Panc1 (cell line): Measurements from ENCODE around the gene MYRIP. TPM values are rescaled to one million over a fixed set of nuclear protein-coding genes. Genes with fewer than 3 reads are reported as not detected.

Experiments
- ATAC-seq: fragments of 200-7000 bp; cut with Tn5 transposase; 2 replicates; pipeline ENCODE4 v1.9.1; 2020; ENCODE audit warnings: mild to moderate bottlenecking, moderate library complexity
- BruUV-seq: library from RNA; stranded (reverse); fragments of 400-500 nt; replicated peaks from 2 replicates; lab custom pipeline; 2021; lab: Mats Ljungman, UMichigan
- CTCF ChIA-PET: fragments of 300-600 bp; sonication (Branson Sonifier 250); formaldehyde crosslinking; loops from one replicate; lab custom pipeline; 2022; ENCODE audit warnings: antibody characterized with exemption; lab: Charles Lee
- POLR2A ChIA-PET: fragments of 300-600 bp; sonication (Branson Sonifier 250); formaldehyde crosslinking; loops from one replicate; lab custom pipeline; 2022; ENCODE audit warnings: antibody characterized with exemption; lab: Charles Lee
- DNase-seq: peaks from one replicate; pipeline ENCODE4 v3.0.0-alpha.2; 2010; ENCODE audit warnings: low read depth, low spot score
- H3K27ac ChIP-seq: 2 replicates; pipeline ENCODE4 v1.5.1; 2011; ENCODE audit warnings: mild to moderate bottlenecking, low read length, inconsistent platforms
- H3K27me3 ChIP-seq: fragments of 200-500 bp; sonication (Bioruptor generic); 2 replicates; pipeline ENCODE4 v1.6.0; 2014; ENCODE audit warnings: low read length, inconsistent platforms; ENCODE audit not compliant: control insufficient read depth, insufficient read depth
- H3K36me3 ChIP-seq: fragments of 200-500 bp; sonication (Bioruptor generic); 2 replicates; pipeline ENCODE4 v1.5.1; 2014; ENCODE audit warnings: inconsistent platforms, mild to moderate bottlenecking, low read length, moderate library complexity; ENCODE audit not compliant: control insufficient read depth, insufficient read depth
- H3K4me1 ChIP-seq: 2 replicates; pipeline ENCODE4 v1.5.1; 2011; ENCODE audit warnings: inconsistent platforms, mild to moderate bottlenecking, low read length, moderate library complexity; ENCODE audit not compliant: control insufficient read depth, insufficient read depth
- H3K4me3 ChIP-seq, 2 experiments: 2 replicates each; pipeline ENCODE4 v1.5.1; 2011 to 2012; ENCODE audit warnings: low read depth in 2 of 2, low read length in 2 of 2, mild to moderate bottlenecking in 2 of 2, inconsistent platforms in 1 of 2, moderate library complexity in 1 of 2
- H3K9me3 ChIP-seq: fragments of 200-500 bp; sonication (Bioruptor generic); 2 replicates; pipeline ENCODE4 v1.5.1; 2014; ENCODE audit warnings: low read depth, mild to moderate bottlenecking, inconsistent platforms, low read length, moderate library complexity; ENCODE audit not compliant: control insufficient read depth, insufficient read depth
- POLR2AphosphoS5 ChIP-seq: IDR thresholded peaks from 2 replicates; pipeline ENCODE4 v1.6.1; 2012; ENCODE audit warnings: mild to moderate bottlenecking, low read depth, low read length, moderate library complexity
- REST ChIP-seq, 2 experiments: IDR thresholded peaks; 2 replicates each; pipeline ENCODE4 v1.6.1; 2011 to 2012; ENCODE audit warnings: low read depth in 2 of 2, control low read depth in 1 of 2, low read length in 1 of 2, mild to moderate bottlenecking in 1 of 2, moderate library complexity in 1 of 2; ENCODE audit not compliant: insufficient read depth in 1 of 2
- SIN3A ChIP-seq: IDR thresholded peaks from 2 replicates; pipeline ENCODE4 v1.6.1; 2012; ENCODE audit warnings: low read depth, mild to moderate bottlenecking, low read length, moderate library complexity, borderline replicate concordance; ENCODE audit not compliant: insufficient read depth
- TCF7L2 ChIP-seq: IDR thresholded peaks from 2 replicates; pipeline ENCODE4 v1.6.1; 2011; ENCODE audit warnings: mild to moderate bottlenecking, low read depth, low read length, inconsistent platforms
- in situ Hi-C: cut with HindIII; loops from 2 replicates; pipeline ENCODE4 v1.10.0; 2016; ENCODE audit warnings: low sequenced_read_pairs, low pct_unique_long_range_greater_than_20kb
- intact Hi-C: fragments of 100-400 bp; cut with micrococcal nuclease; formaldehyde crosslinking; loops from one replicate; pipeline ENCODE4 v1.10.0; 2022; ENCODE audit not compliant: unreplicated experiment
- total RNA-seq: library from RNA; stranded (reverse); gene quantifications from one replicate; pipeline ENCODE4 v1.2.1, GENCODE V29; 2021; ENCODE audit not compliant: unreplicated experiment
- TF ChIP-seq, protein P1 (sequence below): fragments of 450-650 bp; IDR thresholded peaks from 2 replicates; pipeline ENCODE4 v1.5.1; 2017; ENCODE audit warnings: mild to moderate bottlenecking

The MYRIP gene
- total RNA-seq, 1 experiment from 2014 or later = 0.59 TPM

DNA sequence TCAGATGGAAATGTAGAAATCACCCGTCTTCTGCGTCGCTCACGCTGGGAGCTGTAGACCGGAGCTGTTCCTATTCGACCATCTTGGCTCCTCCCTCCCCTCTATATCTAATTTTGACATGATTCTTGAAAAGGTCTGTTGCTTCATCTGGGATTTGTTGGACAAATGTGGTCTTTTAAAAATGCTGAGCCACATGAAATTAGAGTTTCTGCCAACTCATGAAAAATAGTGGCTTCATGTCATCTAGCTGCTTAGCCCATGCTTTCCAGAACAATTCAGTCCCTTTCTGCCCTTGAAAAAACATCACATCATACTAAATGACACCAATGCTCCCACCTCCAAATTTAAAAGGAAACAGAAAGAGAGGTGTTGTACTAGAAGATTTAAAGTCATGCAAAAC, 351.5 kb downstream of the MYRIP start:
- ATAC-seq (no peak), DNase-seq (no peak)
- ChIA-PET POLR2A (no interaction called here), CTCF (no interaction called here)
- Histone ChIP-seq H3K9me3 (no peaks in the 10 kb centered on the region), H3K27ac (no peak overlapping the region), H3K4me3 (no peak overlapping the region), H3K4me1 (no peaks in the 10 kb centered on the region), H3K27me3 (no peaks in the 10 kb centered on the region), H3K36me3 (no peaks in the 10 kb centered on the region)
- in situ Hi-C loops = no loop called here
- BruUV-seq = no TSS peak
- no peak for TF ChIP-seq SIN3A
- no peak for TF ChIP-seq TCF7L2
- no peak for TF ChIP-seq POLR2AphosphoS5
- TF ChIP-seq, protein P1, sequence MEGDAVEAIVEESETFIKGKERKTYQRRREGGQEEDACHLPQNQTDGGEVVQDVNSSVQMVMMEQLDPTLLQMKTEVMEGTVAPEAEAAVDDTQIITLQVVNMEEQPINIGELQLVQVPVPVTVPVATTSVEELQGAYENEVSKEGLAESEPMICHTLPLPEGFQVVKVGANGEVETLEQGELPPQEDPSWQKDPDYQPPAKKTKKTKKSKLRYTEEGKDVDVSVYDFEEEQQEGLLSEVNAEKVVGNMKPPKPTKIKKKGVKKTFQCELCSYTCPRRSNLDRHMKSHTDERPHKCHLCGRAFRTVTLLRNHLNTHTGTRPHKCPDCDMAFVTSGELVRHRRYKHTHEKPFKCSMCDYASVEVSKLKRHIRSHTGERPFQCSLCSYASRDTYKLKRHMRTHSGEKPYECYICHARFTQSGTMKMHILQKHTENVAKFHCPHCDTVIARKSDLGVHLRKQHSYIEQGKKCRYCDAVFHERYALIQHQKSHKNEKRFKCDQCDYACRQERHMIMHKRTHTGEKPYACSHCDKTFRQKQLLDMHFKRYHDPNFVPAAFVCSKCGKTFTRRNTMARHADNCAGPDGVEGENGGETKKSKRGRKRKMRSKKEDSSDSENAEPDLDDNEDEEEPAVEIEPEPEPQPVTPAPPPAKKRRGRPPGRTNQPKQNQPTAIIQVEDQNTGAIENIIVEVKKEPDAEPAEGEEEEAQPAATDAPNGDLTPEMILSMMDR = no peak
- no peak for TF ChIP-seq REST (IDR thresholded peaks at IDR 0.05; ENCODE audit: insufficient read depth in 1 of 2, low read depth in 2 of 2, low read length in 1 of 2)
- intact Hi-C loops = no loop called here

- ATAC-seq = no peak
- ChIA-PET CTCF (no interaction called here), POLR2A (no interaction called here)
- H3K36me3 ChIP-seq = no peaks in the 10 kb centered on the region
- H3K9me3 ChIP-seq = no peaks in the 10 kb centered on the region
- no peak for DNase-seq
- no peaks in the 10 kb centered on the region for H3K27me3 ChIP-seq
- in situ Hi-C loops (no loop called here), intact Hi-C loops (no loop called here)
- H3K27ac ChIP-seq = no peak overlapping the region
- TF ChIP-seq SIN3A (no peak), REST (IDR thresholded peaks at IDR 0.05; ENCODE audit: insufficient read depth in 1 of 2, low read depth in 2 of 2, low read length in 1 of 2) (no peak), POLR2AphosphoS5 (no peak), TCF7L2 (no peak)
- TF ChIP-seq, protein P1 = no peak
- BruUV-seq = no TSS peak
- no peak overlapping the region for H3K4me3 ChIP-seq
- H3K4me1 ChIP-seq = no peaks in the 10 kb centered on the region
Measured at GRCh38 chr3:40162616-40163015, 353.2 kb downstream of the MYRIP start.
